Activated T-helper 1 cell treated with anti-CD3 and anti-CD28 coated beads, Interleukin-12 subunit alpha, Interleukin-12 subunit beta, Interleukin-2, Interleukin-4 antibody, amounts not matched to agents 30 ng/mL and 10 ng/mL and 1 ng/mL, durations not matched to agents 14 hours and 24 hours and 36 hours (primary cell): ENCODE measurements around the gene WDTC1. TPM values are rescaled to one million over a fixed set of nuclear protein-coding genes. Genes with fewer than 3 reads are reported as not detected.

Source experiments
- DNase-seq: peaks from one replicate; pipeline ENCODE4 v3.0.0; 2021; ENCODE audit warnings: low spot score
- H3K27ac Mint-ChIP-seq: one replicate; pipeline ENCODE4 v1.8.0; 2021; ENCODE audit warnings: mild to moderate bottlenecking, mixed read lengths
- H3K27me3 Mint-ChIP-seq: one replicate; pipeline ENCODE4 v1.8.0; 2022; ENCODE audit warnings: mild to moderate bottlenecking, moderate library complexity, mixed read lengths; ENCODE audit not compliant: insufficient read depth
- H3K36me3 Mint-ChIP-seq: one replicate; pipeline ENCODE4 v1.8.0; 2021; ENCODE audit warnings: low read depth, mixed read lengths
- H3K4me1 Mint-ChIP-seq: one replicate; pipeline ENCODE4 v1.8.0; 2021; ENCODE audit warnings: low read depth, mixed read lengths
- H3K4me3 Mint-ChIP-seq: one replicate; pipeline ENCODE4 v1.8.0; 2021; ENCODE audit warnings: mild to moderate bottlenecking, moderate library complexity, mixed read lengths
- H3K9me3 Mint-ChIP-seq: one replicate; pipeline ENCODE4 v1.8.0; 2021; ENCODE audit warnings: mixed read lengths
- intact Hi-C: fragments of 100-400 bp; cut with micrococcal nuclease; formaldehyde crosslinking; loops from one replicate; pipeline ENCODE4 v1.15.1; 2024
- total RNA-seq: library from RNA; stranded (reverse); gene quantifications from 2 replicates; pipeline ENCODE4 v1.2.3, GENCODE V29; 2022

The WDTC1 gene
- total RNA-seq, 1 donor from 2014 or later = 20.1 TPM

DNA sequence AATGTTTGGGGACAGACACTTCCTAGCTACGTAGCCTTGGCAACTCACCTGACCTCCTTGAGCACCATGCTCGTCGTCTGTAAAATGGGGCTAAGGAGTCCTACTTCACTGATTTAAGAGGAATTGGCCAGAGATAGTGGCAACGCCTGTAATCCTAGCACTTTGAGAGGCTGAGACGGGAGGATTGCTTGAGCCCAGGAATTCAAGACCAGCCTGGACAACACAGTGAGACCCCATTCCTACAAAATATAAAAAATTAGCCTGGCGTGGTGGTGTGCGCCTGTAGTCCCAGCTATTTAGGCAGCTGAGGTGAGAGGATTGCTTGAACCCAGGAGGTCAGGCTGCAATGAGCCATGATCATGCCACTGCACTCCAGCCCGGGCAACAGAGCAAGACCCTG is 111.9 kb downstream of the WDTC1 start:
- no peaks in the 10 kb centered on the region for H3K27me3 Mint-ChIP-seq
- no peak for DNase-seq
- peak overlapping the region; percentile 1 for H3K27ac Mint-ChIP-seq
- peaks cover 19% of the 10 kb centered on the region for H3K36me3 Mint-ChIP-seq
- intact Hi-C loops = no loop called here
- H3K4me1 Mint-ChIP-seq = peaks cover 32% of the 10 kb centered on the region
- H3K4me3 Mint-ChIP-seq = no peak overlapping the region
- H3K9me3 Mint-ChIP-seq = no peaks in the 10 kb centered on the region

DNA sequence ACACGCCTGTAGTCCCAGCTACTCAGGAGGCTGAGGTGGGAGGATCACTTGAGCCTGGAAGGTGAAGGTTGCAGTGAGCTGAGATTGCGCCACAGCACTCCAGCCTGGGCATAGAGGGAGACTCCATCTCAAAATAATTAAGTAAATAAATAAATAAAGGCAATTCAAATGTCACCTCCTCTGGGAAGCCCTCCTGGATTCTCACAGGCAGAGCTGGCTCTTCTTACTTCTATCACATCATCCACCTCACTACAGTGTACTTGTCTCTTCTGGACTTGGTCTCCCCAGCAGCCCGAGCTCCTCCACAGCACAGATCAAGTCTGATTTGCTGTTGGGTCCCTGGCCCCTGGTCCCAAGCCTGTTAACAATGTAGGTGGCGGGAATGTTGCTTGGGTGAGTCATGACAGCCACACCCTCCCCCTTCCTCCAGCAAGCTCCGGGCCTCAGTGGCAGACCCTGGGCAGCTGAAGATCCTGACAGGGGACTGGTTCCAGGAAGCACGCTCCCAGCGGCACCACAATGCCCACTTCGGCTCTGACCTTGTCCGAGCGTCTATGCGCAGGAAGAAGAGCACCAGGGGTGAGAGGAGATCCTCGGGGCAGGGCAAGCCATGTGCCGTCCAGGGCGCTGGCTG is 112.7 kb downstream of the WDTC1 start:
- intact Hi-C loops = no loop called here
- H3K36me3 Mint-ChIP-seq = peaks cover 22% of the 10 kb centered on the region
- no peak overlapping the region for H3K4me3 Mint-ChIP-seq
- no peaks in the 10 kb centered on the region for H3K9me3 Mint-ChIP-seq
- no peak overlapping the region for H3K27ac Mint-ChIP-seq
- peaks cover 25% of the 10 kb centered on the region for H3K4me1 Mint-ChIP-seq
- DNase-seq = no peak
- H3K27me3 Mint-ChIP-seq = no peaks in the 10 kb centered on the region

DNA sequence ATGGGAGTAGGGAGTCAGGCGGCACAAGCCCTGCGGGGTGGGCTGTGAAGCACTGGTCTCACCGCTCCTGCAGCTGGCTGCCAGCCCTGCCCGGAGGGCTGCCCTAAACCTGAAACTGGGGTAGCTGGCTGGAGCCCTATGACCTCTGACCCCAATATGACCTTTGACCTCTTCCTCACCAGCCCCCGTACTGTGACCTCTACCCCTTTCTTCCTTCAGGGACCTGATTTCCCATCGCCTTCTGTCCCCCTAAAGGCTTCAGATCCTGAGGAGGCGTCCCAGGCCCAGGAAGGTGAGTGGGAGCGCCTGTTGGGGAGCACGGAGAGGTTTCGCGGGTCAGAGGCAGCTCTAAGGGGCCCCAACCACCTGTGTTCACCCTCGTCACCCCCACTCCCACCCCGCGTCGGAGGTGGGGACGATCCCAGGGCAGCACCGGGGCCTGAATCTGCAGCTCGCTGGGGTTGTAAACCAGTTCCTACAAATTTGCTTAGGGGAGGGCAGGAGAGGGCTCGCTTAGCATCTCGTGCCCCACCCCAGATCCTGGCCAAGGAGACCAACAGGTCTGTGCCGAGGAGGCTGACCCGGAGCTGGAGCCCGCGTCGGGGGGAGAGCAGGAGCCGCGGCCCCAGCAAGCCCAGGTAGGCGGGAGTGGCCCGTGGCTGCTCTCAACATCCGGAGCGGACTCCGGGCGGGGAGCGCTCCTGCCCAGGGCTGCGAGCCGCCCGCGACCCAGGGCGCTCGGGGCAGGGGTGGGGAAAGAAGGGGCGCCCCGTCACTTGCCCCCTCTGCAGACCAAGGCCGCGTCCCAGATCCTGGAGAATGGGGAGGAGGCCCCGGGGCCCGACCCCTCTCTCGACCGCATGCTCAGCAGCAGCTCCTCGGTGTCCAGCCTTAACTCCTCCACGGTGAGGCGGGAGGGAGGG is 114.7 kb downstream of the WDTC1 start:
- Mint-ChIP-seq H3K4me1 (peaks cover 5% of the 10 kb centered on the region), H3K4me3 (no peak overlapping the region), H3K36me3 (peaks cover 19% of the 10 kb centered on the region), H3K9me3 (no peaks in the 10 kb centered on the region), H3K27me3 (no peaks in the 10 kb centered on the region), H3K27ac (no peak overlapping the region)
- intact Hi-C loops = no loop called here
- no peak for DNase-seq

DNA sequence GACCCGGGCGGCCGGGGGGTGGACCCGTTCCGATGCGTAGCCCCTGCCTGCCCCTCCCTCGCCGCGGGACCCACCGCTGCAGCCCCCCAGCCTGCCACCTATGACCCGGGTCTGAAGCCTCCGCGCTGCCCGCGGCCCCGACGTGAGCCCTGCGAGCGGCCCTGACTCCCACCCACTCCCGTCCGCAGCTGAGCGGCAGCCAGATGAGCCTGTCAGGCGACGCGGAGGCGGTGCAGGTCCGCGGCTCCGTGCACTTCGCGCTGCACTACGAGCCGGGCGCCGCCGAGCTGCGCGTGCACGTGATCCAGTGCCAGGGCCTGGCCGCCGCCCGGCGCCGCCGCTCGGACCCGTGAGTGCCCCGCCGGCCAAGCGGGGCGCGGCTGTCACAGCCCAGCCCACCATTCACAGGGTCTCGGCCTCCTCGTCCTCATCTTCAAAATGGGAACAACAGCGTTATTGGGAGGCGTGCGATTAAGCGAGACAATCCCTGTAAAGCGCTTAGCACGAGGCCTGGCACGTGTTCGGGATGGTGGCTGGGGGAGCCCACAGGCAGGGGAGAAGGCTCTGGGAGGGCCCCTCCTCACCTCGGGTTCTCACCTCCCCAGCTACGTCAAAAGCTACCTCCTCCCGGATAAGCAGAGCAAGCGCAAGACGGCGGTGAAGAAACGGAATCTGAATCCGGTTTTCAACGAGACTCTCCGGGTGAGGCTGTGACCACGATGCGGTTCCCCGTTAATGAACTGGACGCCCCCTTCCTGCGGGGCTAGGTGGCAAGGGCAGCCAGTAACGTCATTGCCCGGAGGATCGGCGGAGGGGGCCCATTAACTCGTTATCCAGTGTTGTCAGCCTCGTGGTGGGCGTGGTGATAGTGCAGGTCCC is 115.6 kb downstream of the WDTC1 start:
- DNase-seq = no peak
- no peaks in the 10 kb centered on the region for H3K27me3 Mint-ChIP-seq
- H3K9me3 Mint-ChIP-seq = no peaks in the 10 kb centered on the region
- intact Hi-C loops = no loop called here
- H3K27ac Mint-ChIP-seq = no peak overlapping the region
- no peak overlapping the region for H3K4me3 Mint-ChIP-seq
- peaks cover 19% of the 10 kb centered on the region for H3K36me3 Mint-ChIP-seq
- H3K4me1 Mint-ChIP-seq = peaks cover 4% of the 10 kb centered on the region

DNA sequence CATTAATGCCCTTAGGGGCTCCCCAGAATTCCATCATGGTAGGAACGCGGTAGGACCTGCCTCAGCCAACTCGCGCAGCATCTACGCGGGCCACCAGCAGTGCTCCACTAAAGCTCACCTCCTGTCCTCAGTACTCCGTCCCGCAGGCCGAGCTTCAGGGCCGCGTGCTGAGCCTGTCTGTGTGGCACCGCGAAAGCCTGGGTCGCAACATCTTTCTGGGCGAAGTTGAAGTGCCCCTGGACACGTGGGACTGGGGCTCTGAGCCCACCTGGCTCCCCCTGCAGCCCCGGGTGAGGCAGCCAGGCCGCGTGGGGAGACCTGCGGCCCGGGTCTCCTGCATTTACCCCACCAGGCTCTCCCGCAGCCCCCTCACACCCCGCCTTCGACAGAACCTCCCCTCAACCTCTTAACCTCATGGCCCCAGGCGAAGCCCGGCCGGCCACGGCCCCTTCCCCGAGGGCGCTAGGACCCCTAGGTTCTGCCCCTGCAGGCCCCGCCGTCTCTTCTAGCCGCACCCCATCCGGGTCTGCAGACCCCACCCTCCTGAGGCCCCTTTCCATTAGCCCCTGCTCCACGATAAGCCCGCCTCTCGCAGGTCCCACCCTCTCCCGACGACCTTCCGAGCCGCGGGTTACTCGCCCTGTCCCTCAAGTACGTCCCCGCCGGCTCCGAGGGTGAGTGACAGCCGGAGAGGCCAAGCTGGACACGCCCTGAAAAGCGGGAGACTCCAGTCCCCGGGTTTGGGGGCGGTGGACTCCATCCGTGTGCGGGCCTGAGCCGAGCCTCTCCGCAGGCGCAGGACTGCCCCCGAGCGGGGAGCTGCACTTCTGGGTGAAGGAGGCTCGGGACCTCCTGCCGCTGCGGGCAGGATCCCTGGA is 116.5 kb downstream of the WDTC1 start:
- Mint-ChIP-seq H3K27me3 (no peaks in the 10 kb centered on the region), H3K9me3 (no peaks in the 10 kb centered on the region), H3K4me1 (peaks cover 10% of the 10 kb centered on the region), H3K4me3 (no peak overlapping the region), H3K27ac (no peak overlapping the region), H3K36me3 (peaks cover 15% of the 10 kb centered on the region)
- intact Hi-C loops = no loop called here
- no peak for DNase-seq

DNA sequence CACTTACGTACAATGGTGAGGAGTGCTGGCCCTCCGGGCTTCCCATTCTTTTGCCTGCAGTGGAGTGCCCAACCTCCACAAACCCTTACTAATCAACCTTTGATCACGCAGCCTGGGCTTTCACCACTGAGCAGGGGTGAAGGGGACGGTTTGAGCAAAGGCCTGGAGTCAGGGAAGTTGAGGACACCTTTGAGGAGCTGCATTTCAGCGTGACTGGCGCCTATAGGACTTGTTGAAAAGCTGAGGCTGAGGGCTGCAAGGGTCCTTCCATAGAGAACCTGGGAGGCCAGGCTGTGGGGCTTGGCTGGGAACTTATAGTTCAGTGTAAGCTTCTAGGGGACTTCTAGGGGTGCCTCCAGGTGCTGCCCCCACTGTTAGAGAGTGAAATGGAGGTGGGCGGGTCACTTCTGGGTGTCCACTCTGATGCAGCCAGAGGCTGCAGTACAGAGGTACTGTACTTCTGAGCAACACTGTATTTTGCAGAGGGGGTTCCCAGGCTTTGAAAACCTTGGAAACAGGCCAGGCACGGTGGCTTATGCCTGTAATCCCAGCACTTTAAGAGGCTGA is 117.2 kb downstream of the WDTC1 start:
- H3K9me3 Mint-ChIP-seq = no peaks in the 10 kb centered on the region
- peaks cover 5% of the 10 kb centered on the region for H3K4me1 Mint-ChIP-seq
- H3K4me3 Mint-ChIP-seq = no peak overlapping the region
- no peak overlapping the region for H3K27ac Mint-ChIP-seq
- no peak for DNase-seq
- intact Hi-C loops = no loop called here
- H3K27me3 Mint-ChIP-seq = no peaks in the 10 kb centered on the region
- H3K36me3 Mint-ChIP-seq = peaks cover 11% of the 10 kb centered on the region

DNA sequence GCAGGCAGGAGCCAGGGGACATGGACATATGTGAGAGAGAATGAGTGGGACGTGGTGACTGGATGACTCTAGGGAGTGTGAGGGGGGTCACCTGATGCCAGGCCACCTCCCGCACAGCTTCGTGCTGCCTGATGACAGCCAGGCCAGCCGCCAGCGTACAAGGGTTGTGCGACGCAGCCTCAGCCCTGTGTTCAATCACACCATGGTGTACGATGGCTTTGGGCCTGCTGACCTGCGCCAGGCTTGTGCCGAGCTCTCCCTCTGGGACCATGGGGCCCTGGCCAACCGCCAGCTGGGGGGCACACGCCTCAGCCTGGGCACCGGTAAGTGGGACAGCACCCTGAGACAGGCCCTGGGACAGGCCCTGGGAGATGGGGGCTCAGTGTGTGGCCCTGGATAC is 118.7 kb downstream of the WDTC1 start:
- no peak overlapping the region for H3K27ac Mint-ChIP-seq
- H3K27me3 Mint-ChIP-seq = no peaks in the 10 kb centered on the region
- H3K36me3 Mint-ChIP-seq = peaks cover 3% of the 10 kb centered on the region
- no peaks in the 10 kb centered on the region for H3K9me3 Mint-ChIP-seq
- no peak overlapping the region for H3K4me3 Mint-ChIP-seq
- DNase-seq = no peak
- intact Hi-C loops = no loop called here
- H3K4me1 Mint-ChIP-seq = peaks cover 5% of the 10 kb centered on the region

DNA sequence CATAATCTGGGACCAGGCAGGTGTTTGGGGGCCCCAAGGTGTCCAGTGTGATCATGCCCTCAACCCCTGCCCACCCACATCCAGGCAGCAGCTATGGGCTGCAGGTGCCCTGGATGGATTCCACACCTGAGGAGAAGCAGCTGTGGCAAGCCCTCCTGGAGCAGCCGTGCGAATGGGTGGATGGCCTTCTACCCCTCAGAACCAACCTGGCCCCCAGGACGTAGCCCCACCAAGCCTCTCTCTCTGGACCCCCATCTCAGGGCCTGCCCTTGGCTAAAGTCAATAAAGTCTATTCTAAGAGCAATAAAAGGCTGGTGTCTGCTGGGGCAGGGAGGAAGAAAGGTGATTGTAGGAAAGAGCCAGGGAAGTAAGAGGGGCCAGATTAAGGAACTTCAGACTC is 119.2 kb downstream of the WDTC1 start:
- H3K27ac Mint-ChIP-seq = no peak overlapping the region
- H3K4me1 Mint-ChIP-seq = peaks cover 5% of the 10 kb centered on the region

DNA sequence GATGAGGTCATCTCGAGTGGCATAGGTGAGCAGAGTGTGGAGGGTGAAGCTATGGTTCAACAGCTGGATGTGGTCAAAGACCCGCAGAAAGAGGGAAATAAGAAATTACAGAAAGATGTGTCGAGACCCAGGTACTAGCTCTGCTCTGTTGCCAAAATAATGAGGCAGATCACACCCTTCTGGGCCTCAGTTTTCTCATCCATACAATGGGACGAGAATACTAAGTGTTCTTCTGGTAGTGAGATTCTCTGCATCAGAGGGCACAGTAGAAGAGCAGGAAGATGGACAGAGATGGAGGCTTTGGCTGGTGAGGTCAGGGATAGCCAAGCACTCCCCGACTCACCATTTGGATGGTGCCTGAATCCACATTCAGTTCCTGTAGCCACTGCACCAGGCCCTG is 121.3 kb downstream of the WDTC1 start:
- Mint-ChIP-seq H3K27ac (no peak overlapping the region), H3K27me3 (no peaks in the 10 kb centered on the region), H3K9me3 (no peaks in the 10 kb centered on the region), H3K4me3 (no peak overlapping the region), H3K36me3 (peaks cover 3% of the 10 kb centered on the region), H3K4me1 (peaks cover 22% of the 10 kb centered on the region)
- DNase-seq = no peak
- intact Hi-C loops = loop anchor here (2.0 kb wide), 1 partner anchor 55 kb away; no protein-coding TSS in a partner anchor

More for the DNA sequence above, 119.2 kb downstream of the WDTC1 start:
- Mint-ChIP-seq H3K4me3 (no peak overlapping the region), H3K9me3 (no peaks in the 10 kb centered on the region), H3K27me3 (no peaks in the 10 kb centered on the region), H3K36me3 (peaks cover 3% of the 10 kb centered on the region)
- no peak for DNase-seq
- intact Hi-C loops = no loop called here

DNA sequence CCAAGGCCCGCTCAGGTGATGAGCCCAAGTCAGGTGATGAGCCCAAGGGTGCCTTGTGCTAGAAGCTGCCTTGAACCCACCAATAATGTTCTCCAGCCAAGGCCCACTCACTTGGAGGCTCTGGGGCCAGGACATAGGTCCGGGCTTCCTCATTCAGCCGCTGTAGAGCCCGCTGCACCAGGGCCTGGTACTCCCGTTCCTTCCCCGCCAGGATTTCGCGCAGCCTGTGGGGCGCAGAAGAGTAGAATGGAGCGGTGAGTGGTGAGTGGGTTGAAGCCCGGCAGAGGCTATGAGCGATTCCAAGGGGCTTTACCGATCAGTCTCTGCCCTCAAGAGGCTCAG is 121.8 kb downstream of the WDTC1 start:
- DNase-seq = no peak
- H3K9me3 Mint-ChIP-seq = no peaks in the 10 kb centered on the region
- no peak overlapping the region for H3K27ac Mint-ChIP-seq
- intact Hi-C loops = loop anchor here (2.0 kb wide), 1 partner anchor 55 kb away; no protein-coding TSS in a partner anchor
- peaks cover 22% of the 10 kb centered on the region for H3K4me1 Mint-ChIP-seq
- H3K4me3 Mint-ChIP-seq = peak overlapping the region; percentile 2
- peaks cover 3% of the 10 kb centered on the region for H3K36me3 Mint-ChIP-seq
- no peaks in the 10 kb centered on the region for H3K27me3 Mint-ChIP-seq

DNA sequence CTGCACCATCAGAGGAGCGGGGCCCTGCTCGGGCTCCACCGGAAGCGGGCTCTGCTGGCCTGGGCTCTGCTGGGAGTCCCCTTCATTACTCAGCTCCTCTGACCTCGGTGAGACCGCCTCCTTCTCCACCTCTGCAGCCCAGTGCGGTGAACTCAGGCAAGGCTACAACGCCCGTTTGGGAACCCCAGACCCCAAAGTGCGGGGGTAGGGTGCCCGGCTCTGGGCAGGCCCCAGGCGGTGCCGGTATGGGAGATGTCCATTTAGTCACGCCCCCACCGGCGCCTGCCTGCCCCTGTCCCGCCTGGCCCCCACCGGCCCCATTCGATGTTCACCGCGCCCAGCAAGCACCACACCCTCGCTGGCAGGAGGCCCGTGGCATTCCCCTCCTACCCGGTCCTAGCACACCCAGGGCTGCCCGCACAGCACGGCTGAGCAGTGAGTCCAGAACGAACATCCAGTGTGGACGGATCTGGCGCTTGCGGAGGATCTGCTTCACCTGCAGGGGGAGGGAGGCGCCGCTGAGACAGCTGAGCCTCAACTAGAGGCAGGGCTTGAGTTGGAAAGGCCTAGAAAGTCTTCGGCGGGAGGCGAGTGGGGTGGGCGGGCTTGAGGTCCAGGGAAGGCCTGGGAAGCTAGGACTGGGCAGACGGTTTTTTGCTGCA is 122.3 kb downstream of the WDTC1 start:
- Mint-ChIP-seq H3K27ac (peak overlapping the region; percentile 74), H3K27me3 (no peaks in the 10 kb centered on the region), H3K4me3 (peak overlapping the region; percentile 58), H3K9me3 (no peaks in the 10 kb centered on the region), H3K36me3 (no peaks in the 10 kb centered on the region), H3K4me1 (peaks cover 22% of the 10 kb centered on the region)
- intact Hi-C loops = loop anchor here (1.0 to 2.0 kb wide), 6 partner anchors 9 to 56 kb away; partner anchors contain the start of genes SYTL1 and TMEM222
- no peak for DNase-seq
